Caco-2 (cell line): Measurements from ENCODE around the gene THAP4. TPM values are rescaled to one million over a fixed set of nuclear protein-coding genes. Genes with fewer than 3 reads are reported as not detected.
"Not testable (repeated sequence)": the region's sequence is repeated elsewhere in the genome, so short reads cannot be mapped to it uniquely, and the experiment has no call there.

Source experiments
- BruUV-seq: library from RNA; stranded (reverse); fragments of 400-500 nt; replicated peaks from 2 replicates; lab custom pipeline; 2021; lab: Mats Ljungman, UMichigan
- CTCF ChIA-PET: fragments of 300-600 bp; sonication (Branson Sonifier 250); formaldehyde crosslinking; loops from one replicate; lab custom pipeline; 2022; ENCODE audit warnings: antibody characterized with exemption; lab: Charles Lee
- POLR2A ChIA-PET: fragments of 300-600 bp; sonication (Branson Sonifier 250); formaldehyde crosslinking; loops from one replicate; lab custom pipeline; 2022; ENCODE audit warnings: antibody characterized with exemption; lab: Charles Lee
- DNase-seq, 2 experiments: peaks; one replicate each; pipeline versions ENCODE4 v3.0.0 to v3.0.0-alpha.2; 2020 to 2022
- H3K27me3 ChIP-seq: replicated peaks from 2 replicates; pipeline ENCODE4 v1.6.0; 2011; ENCODE audit warnings: low read length; ENCODE audit not compliant: control insufficient read depth, insufficient read depth
- H3K36me3 ChIP-seq: 2 replicates; pipeline ENCODE4 v1.5.1; 2011; ENCODE audit warnings: low read length; ENCODE audit not compliant: control insufficient read depth, insufficient read depth
- H3K4me1 ChIP-seq: fragments of 250-450 bp; sonication (Bioruptor Pico); 2 replicates; pipeline ENCODE4 v1.5.1; 2020; ENCODE audit warnings: mild to moderate bottlenecking
- H3K4me3 ChIP-seq: 2 replicates; pipeline ENCODE4 v1.5.1; 2011; ENCODE audit warnings: low read depth, mild to moderate bottlenecking, control low read depth, low read length
- H3K9me3 ChIP-seq: fragments of 250-450 bp; sonication (Bioruptor Pico); 2 replicates; pipeline ENCODE4 v1.5.1; 2020; ENCODE audit warnings: mild to moderate bottlenecking, moderate library complexity
- H3K27ac Mint-ChIP-seq: one replicate; pipeline ENCODE4 v1.8.0; 2022; ENCODE audit warnings: mixed read lengths; ENCODE audit not compliant: unreplicated experiment
- H3K27me3 Mint-ChIP-seq: one replicate; pipeline ENCODE4 v1.8.0; 2022; ENCODE audit warnings: mixed read lengths; ENCODE audit not compliant: insufficient read depth, unreplicated experiment
- H3K36me3 Mint-ChIP-seq: one replicate; pipeline ENCODE4 v1.8.0; 2022; ENCODE audit warnings: mild to moderate bottlenecking, mixed read lengths; ENCODE audit not compliant: insufficient read depth, unreplicated experiment
- H3K4me1 Mint-ChIP-seq: one replicate; pipeline ENCODE4 v1.8.0; 2022; ENCODE audit warnings: low read depth, mixed read lengths; ENCODE audit not compliant: unreplicated experiment
- H3K4me3 Mint-ChIP-seq: one replicate; pipeline ENCODE4 v1.8.0; 2022; ENCODE audit warnings: mild to moderate bottlenecking, moderate library complexity, mixed read lengths; ENCODE audit not compliant: unreplicated experiment
- H3K9me3 Mint-ChIP-seq: one replicate; pipeline ENCODE4 v1.8.0; 2022; ENCODE audit warnings: mixed read lengths; ENCODE audit not compliant: unreplicated experiment
- intact Hi-C: fragments of 100-400 bp; cut with micrococcal nuclease; formaldehyde crosslinking; loops from one replicate; pipeline ENCODE4 v1.10.0; 2022; ENCODE audit not compliant: unreplicated experiment
- total RNA-seq: library from RNA; stranded (reverse); gene quantifications from 2 replicates; pipeline ENCODE4 v1.2.3, GENCODE V29; 2022
- TF ChIP-seq, protein P1 (sequence below), 2 experiments: fragments of 200-600 bp in 1 of 2; IDR thresholded peaks; 1 replicate in 1 of 2; 2 replicates in 1 of 2; pipeline versions ENCODE4 v1.5.1 to v1.8.0; 2011 to 2022; ENCODE audit warnings: antibody characterized with exemption in 1 of 2, control low read depth in 1 of 2, inconsistent platforms in 1 of 2, low read depth in 1 of 2, low read length in 1 of 2, mild to moderate bottlenecking in 1 of 2, moderate library complexity in 1 of 2; ENCODE audit not compliant: insufficient read depth in 1 of 2, severe bottlenecking in 1 of 2, unreplicated experiment in 1 of 2

Gene THAP4
- total RNA-seq, 1 experiment from 2014 or later: 37.2 TPM

- H3K27ac Mint-ChIP-seq: no peak overlapping the region
- no peaks in the 10 kb centered on the region for H3K27me3 Mint-ChIP-seq
- Histone ChIP-seq H3K36me3 (no peaks in the 10 kb centered on the region), H3K4me3 (no peak overlapping the region), H3K9me3 (no peaks in the 10 kb centered on the region), H3K27me3 (no peaks in the 10 kb centered on the region), H3K4me1 (no peaks in the 10 kb centered on the region)
- TF ChIP-seq, protein P1, sequence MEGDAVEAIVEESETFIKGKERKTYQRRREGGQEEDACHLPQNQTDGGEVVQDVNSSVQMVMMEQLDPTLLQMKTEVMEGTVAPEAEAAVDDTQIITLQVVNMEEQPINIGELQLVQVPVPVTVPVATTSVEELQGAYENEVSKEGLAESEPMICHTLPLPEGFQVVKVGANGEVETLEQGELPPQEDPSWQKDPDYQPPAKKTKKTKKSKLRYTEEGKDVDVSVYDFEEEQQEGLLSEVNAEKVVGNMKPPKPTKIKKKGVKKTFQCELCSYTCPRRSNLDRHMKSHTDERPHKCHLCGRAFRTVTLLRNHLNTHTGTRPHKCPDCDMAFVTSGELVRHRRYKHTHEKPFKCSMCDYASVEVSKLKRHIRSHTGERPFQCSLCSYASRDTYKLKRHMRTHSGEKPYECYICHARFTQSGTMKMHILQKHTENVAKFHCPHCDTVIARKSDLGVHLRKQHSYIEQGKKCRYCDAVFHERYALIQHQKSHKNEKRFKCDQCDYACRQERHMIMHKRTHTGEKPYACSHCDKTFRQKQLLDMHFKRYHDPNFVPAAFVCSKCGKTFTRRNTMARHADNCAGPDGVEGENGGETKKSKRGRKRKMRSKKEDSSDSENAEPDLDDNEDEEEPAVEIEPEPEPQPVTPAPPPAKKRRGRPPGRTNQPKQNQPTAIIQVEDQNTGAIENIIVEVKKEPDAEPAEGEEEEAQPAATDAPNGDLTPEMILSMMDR (IDR thresholded peaks at IDR 0.05; ENCODE audit: insufficient read depth in 1 of 2, low read depth in 1 of 2, low read length in 1 of 2, severe bottlenecking in 1 of 2, unreplicated experiment in 1 of 2): no peak
- ChIA-PET POLR2A (no interaction called here), CTCF (no interaction called here)
- TSS peak; percentile 17 for BruUV-seq
- no peaks in the 10 kb centered on the region for H3K9me3 Mint-ChIP-seq
- peaks cover 15% of the 10 kb centered on the region for H3K36me3 Mint-ChIP-seq
- no peaks in the 10 kb centered on the region for H3K4me1 Mint-ChIP-seq
- intact Hi-C loops: no loop called here
- H3K4me3 Mint-ChIP-seq: no peak overlapping the region
- no peak for DNase-seq
These were observed 63.2 kb downstream of the THAP4 start for GRCh38 chr2:241573741-241574140.

GRCh38 chr2:241572915-241573651 is 63.9 kb downstream of the THAP4 start:
- H3K4me1 Mint-ChIP-seq, H3K4me1 ChIP-seq, H3K27me3 Mint-ChIP-seq, intact Hi-C loops, H3K27ac Mint-ChIP-seq, H3K27me3 ChIP-seq, POLR2A ChIA-PET, CTCF ChIA-PET, H3K9me3 Mint-ChIP-seq, H3K36me3 ChIP-seq, BruUV-seq, H3K4me3 ChIP-seq, H3K4me3 Mint-ChIP-seq, H3K9me3 ChIP-seq, DNase-seq: not testable (repeated sequence)
- peaks cover 15% of the 10 kb centered on the region for H3K36me3 Mint-ChIP-seq

- H3K4me3 Mint-ChIP-seq: no peak overlapping the region
- no TSS peak for BruUV-seq
These were observed 64.9 kb downstream of the THAP4 start for GRCh38 chr2:241571821-241572620.

More at GRCh38 chr2:241571821-241572620, 64.9 kb downstream of the THAP4 start:
- DNase-seq: no peak
- H3K4me1 Mint-ChIP-seq: no peaks in the 10 kb centered on the region
- TF ChIP-seq, protein P1 (IDR thresholded peaks at IDR 0.05; ENCODE audit: insufficient read depth in 1 of 2, low read depth in 1 of 2, low read length in 1 of 2, severe bottlenecking in 1 of 2, unreplicated experiment in 1 of 2): no peak
- Histone ChIP-seq H3K4me3 (no peak overlapping the region), H3K9me3 (no peaks in the 10 kb centered on the region), H3K27me3 (no peaks in the 10 kb centered on the region), H3K36me3 (no peaks in the 10 kb centered on the region), H3K4me1 (no peaks in the 10 kb centered on the region)
- H3K9me3 Mint-ChIP-seq: no peaks in the 10 kb centered on the region
- no peaks in the 10 kb centered on the region for H3K27me3 Mint-ChIP-seq
- intact Hi-C loops: no loop called here
- CTCF ChIA-PET: no interaction called here
- no peak overlapping the region for H3K27ac Mint-ChIP-seq
- peaks cover 10% of the 10 kb centered on the region for H3K36me3 Mint-ChIP-seq
- POLR2A ChIA-PET: no interaction called here
